Dedifferentiated amniotic fluid mesenchymal stem cell (primary cell): ENCODE measurements around the gene JAGN1.
"Not testable (repeated sequence)": the region's sequence is repeated elsewhere in the genome, so short reads cannot be mapped to it uniquely, and the experiment has no call there.

Experiments
- DNase-seq: peaks from one replicate; pipeline ENCODE4 v3.0.0-alpha.2; 2016; ENCODE audit errors: extremely low spot score

Gene JAGN1

GRCh38 chr3:9916734-9917680 lies 26.6 kb downstream of the JAGN1 start, which contains the start of gene IL17RC:
Gene IL17RC (plus strand): TSS chr3:9917098. CDS start chr3:9917316, 218 bp downstream.
- DNase-seq, result peak; percentile 76

GRCh38 chr3:9917820-9918219 lies 27.4 kb downstream of the JAGN1 start:
- no peak for DNase-seq

GRCh38 chr3:9918261-9919038 lies 28.0 kb downstream of the JAGN1 start:
- DNase-seq, result no peak

- DNase-seq, result no peak
Measured at GRCh38 chr3:9928158-9928557, 37.7 kb downstream of the JAGN1 start.

- no peak for DNase-seq
Measured at GRCh38 chr3:9930804-9931418, 40.5 kb downstream of the JAGN1 start.

GRCh38 chr3:9932535-9932842 lies 42.1 kb downstream of the JAGN1 start:
- no peak for DNase-seq

GRCh38 chr3:9932843-9933560 lies 42.6 kb downstream of the JAGN1 start:
- peak; percentile 65 for DNase-seq

- peak; percentile 78 for DNase-seq
Measured at GRCh38 chr3:9933561-9934234, 43.3 kb downstream of the JAGN1 start, which contains the start of gene CRELD1. Gene CRELD1 (plus strand): TSS chr3:9933834. CDS start chr3:9934439, 605 bp downstream.

- no peak for DNase-seq
Measured at GRCh38 chr3:9934235-9934621, 43.8 kb downstream of the JAGN1 start.

GRCh38 chr3:9934993-9935392 lies 44.6 kb downstream of the JAGN1 start:
- no peak for DNase-seq

- DNase-seq, result no peak
Measured at GRCh38 chr3:9935966-9936510, 45.6 kb downstream of the JAGN1 start.

GRCh38 chr3:9937486-9938238 lies 47.3 kb downstream of the JAGN1 start:
- no peak for DNase-seq

- DNase-seq, result no peak
Measured at GRCh38 chr3:9938966-9939365, 48.6 kb downstream of the JAGN1 start.

- not testable (repeated sequence) for DNase-seq
Measured at GRCh38 chr3:9939906-9940305, 49.5 kb downstream of the JAGN1 start.

GRCh38 chr3:9940746-9941145 lies 50.3 kb downstream of the JAGN1 start:
- no peak for DNase-seq

GRCh38 chr3:9942164-9942563 lies 51.8 kb downstream of the JAGN1 start:
- no peak for DNase-seq

- no peak for DNase-seq
Measured at GRCh38 chr3:9942934-9943690, 52.7 kb downstream of the JAGN1 start.
